Ishikawa (cell line): ENCODE measurements around the gene CARMIL3.

ENCODE experiments used
- CEBPB ChIP-seq: IDR thresholded peaks from 2 replicates; pipeline ENCODE4 v1.6.1; 2012
- CREB1 ChIP-seq: IDR thresholded peaks from 2 replicates; pipeline ENCODE4 v1.6.1; 2012; ENCODE audit warnings: low read depth
- EGR1 ChIP-seq: IDR thresholded peaks from 2 replicates; pipeline ENCODE4 v1.6.1; 2012
- EP300 ChIP-seq: IDR thresholded peaks from 2 replicates; pipeline ENCODE4 v1.6.1; 2012; ENCODE audit warnings: borderline replicate concordance
- FOXM1 ChIP-seq: IDR thresholded peaks from 2 replicates; pipeline ENCODE4 v1.6.1; 2012; ENCODE audit warnings: low read depth, borderline replicate concordance
- MAX ChIP-seq: IDR thresholded peaks from 2 replicates; pipeline ENCODE4 v1.6.1; 2012
- NFIC ChIP-seq: IDR thresholded peaks from 2 replicates; pipeline ENCODE4 v1.6.1; 2012
- RAD21 ChIP-seq: IDR thresholded peaks from 2 replicates; pipeline ENCODE4 v1.6.1; 2012; ENCODE audit warnings: low read depth
- REST ChIP-seq: IDR thresholded peaks from 2 replicates; pipeline ENCODE4 v1.6.1; 2012; ENCODE audit warnings: low read depth, mild to moderate bottlenecking
- TAF1 ChIP-seq: IDR thresholded peaks from 2 replicates; pipeline ENCODE4 v1.6.1; 2012; ENCODE audit warnings: low read depth, mild to moderate bottlenecking
- TCF12 ChIP-seq: IDR thresholded peaks from 2 replicates; pipeline ENCODE4 v1.6.1; 2012; ENCODE audit warnings: low read depth
- TEAD4 ChIP-seq: IDR thresholded peaks from 2 replicates; pipeline ENCODE4 v1.6.1; 2012
- USF1 ChIP-seq: IDR thresholded peaks from 2 replicates; pipeline ENCODE4 v1.6.1; 2012
- YY1 ChIP-seq: IDR thresholded peaks from 2 replicates; pipeline ENCODE4 v1.6.1; 2012; ENCODE audit warnings: low read depth
- ZBTB7A ChIP-seq: IDR thresholded peaks from 2 replicates; pipeline ENCODE4 v1.6.1; 2012; ENCODE audit warnings: low read depth

The CARMIL3 gene

GRCh38 chr14:24082411-24083080 is 30.7 kb downstream of the CARMIL3 start:
- no peak for TF ChIP-seq CREB1
- TF ChIP-seq FOXM1, result no peak
- no peak for TF ChIP-seq NFIC
- TF ChIP-seq RAD21, result no peak
- TF ChIP-seq EGR1, result no peak
- no peak for TF ChIP-seq EP300
- no peak for TF ChIP-seq TEAD4
- no peak for TF ChIP-seq YY1
- no peak for TF ChIP-seq TCF12
- no peak for TF ChIP-seq MAX

DNA sequence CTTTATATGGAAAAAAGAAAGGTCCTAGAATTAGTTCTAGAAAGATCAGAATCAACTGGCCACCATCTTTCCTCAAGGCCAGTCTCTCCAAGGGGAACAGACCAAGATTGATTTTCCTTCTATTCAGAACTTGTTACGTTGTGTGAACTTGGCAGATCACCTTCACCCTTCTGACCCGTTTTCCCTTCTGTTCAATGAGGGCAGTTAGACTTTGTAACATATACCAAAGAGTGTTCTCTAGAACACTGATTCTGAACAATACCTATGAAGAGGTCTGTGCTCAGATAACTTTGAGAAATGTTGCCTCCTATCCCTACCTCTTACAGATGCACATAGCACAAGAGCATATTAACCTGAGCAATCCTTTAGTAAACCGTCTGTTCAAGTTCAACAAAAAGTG is 31.7 kb downstream of the CARMIL3 start:
- TF ChIP-seq REST, result no peak
- no peak for TF ChIP-seq TAF1
- no peak for TF ChIP-seq FOXM1
- no peak for TF ChIP-seq RAD21
- TF ChIP-seq YY1, result no peak
- no peak for TF ChIP-seq MAX
- TF ChIP-seq USF1, result no peak
- no peak for TF ChIP-seq NFIC
- TF ChIP-seq CEBPB, result no peak
- no peak for TF ChIP-seq ZBTB7A
- TF ChIP-seq TCF12, result no peak

DNA sequence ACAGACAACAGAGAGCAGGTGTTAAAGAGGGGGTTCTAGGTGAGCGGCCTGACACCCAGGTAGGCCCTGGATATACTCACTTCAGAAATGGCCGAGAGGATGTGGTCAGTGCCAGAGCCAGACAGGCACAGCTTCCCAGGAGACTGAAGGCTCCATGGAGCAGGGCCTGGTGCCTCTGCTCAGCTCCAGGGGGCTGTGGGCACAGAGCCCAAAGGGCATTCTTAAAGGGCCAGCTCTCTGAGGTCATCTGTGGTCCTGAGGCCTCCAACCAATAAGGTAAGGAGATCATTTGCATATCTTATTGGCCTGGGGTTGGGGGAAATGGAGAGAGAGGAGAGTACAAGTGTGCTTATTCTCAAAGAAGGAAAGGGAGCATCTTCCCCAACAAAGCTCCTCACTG is 32.6 kb downstream of the CARMIL3 start:
- TF ChIP-seq TEAD4 (peak; percentile 50; the same call in 1 of the 2 replicates), RAD21 (no peak), CEBPB (no peak), NFIC (peak; percentile 82), YY1 (no peak), USF1 (no peak), TAF1 (no peak)

- TF ChIP-seq EP300, result no peak
- TF ChIP-seq YY1, result no peak
- no peak for TF ChIP-seq USF1
- no peak for TF ChIP-seq MAX
- no peak for TF ChIP-seq FOXM1
- no peak for TF ChIP-seq NFIC
- TF ChIP-seq ZBTB7A, result no peak
- TF ChIP-seq TEAD4, result no peak
- no peak for TF ChIP-seq REST
- TF ChIP-seq RAD21, result no peak
- TF ChIP-seq TAF1, result no peak
- no peak for TF ChIP-seq EGR1
- TF ChIP-seq CEBPB, result no peak
Observed at GRCh38 chr14:24085215-24085614, 33.4 kb downstream of the CARMIL3 start.

GRCh38 chr14:24086193-24086955 is 34.6 kb downstream of the CARMIL3 start:
- TF ChIP-seq TEAD4, result no peak
- TF ChIP-seq USF1, result no peak
- no peak for TF ChIP-seq NFIC
- TF ChIP-seq MAX, result no peak
- TF ChIP-seq CEBPB, result no peak
- TF ChIP-seq EP300, result no peak
- no peak for TF ChIP-seq CREB1
- TF ChIP-seq ZBTB7A, result no peak
- TF ChIP-seq TAF1, result no peak
- no peak for TF ChIP-seq REST
- TF ChIP-seq RAD21, result no peak
